Measurements from ENCODE around the gene SERINC2. TPM values are rescaled to one million over a fixed set of nuclear protein-coding genes. Genes with fewer than 3 reads are reported as not detected.

SERINC2 gene
- total and polyA plus RNA-seq, 9 donors: 0.25 to 15.2 (median 1.5) TPM; not detected in 1

- no peak for DNase-seq
- WGBS, 3 donors: 76 to 90% (median 84%) methylated on average over 11 of the region's 11 CpGs
- intact Hi-C loops (cut with DNase I): no loop called here
- H3K36me3 ChIP-seq: no peaks in the 10 kb centered on the region
- no peak overlapping the region for H3K4me3 ChIP-seq
- no peaks in the 10 kb centered on the region for H3K9me3 ChIP-seq
- H3K27me3 ChIP-seq: no peaks in the 10 kb centered on the region
- H3K4me1 ChIP-seq (ENCODE audit: insufficient read depth): no peaks in the 10 kb centered on the region
- no peak overlapping the region for H3K27ac ChIP-seq
- TF ChIP-seq EP300 (IDR thresholded peaks at IDR 0.05) (no peak), POLR2A (IDR thresholded peaks at IDR 0.05) (no peak), CTCF (IDR thresholded peaks at IDR 0.05) (no peak)
Observed at GRCh38 chr1:31437433-31438037, 24.5 kb downstream of the SERINC2 start.

- intact Hi-C loops (cut with DNase I): no loop called here
- Histone ChIP-seq H3K4me3 (no peak overlapping the region), H3K36me3 (no peaks in the 10 kb centered on the region), H3K27ac (no peak overlapping the region), H3K9me3 (no peaks in the 10 kb centered on the region), H3K4me1 (ENCODE audit: insufficient read depth) (no peaks in the 10 kb centered on the region), H3K27me3 (no peaks in the 10 kb centered on the region)
- TF ChIP-seq EP300 (IDR thresholded peaks at IDR 0.05) (no peak), POLR2A (IDR thresholded peaks at IDR 0.05) (no peak), CTCF (IDR thresholded peaks at IDR 0.05) (no peak)
- DNase-seq: no peak
- 72 to 83% (median 80%) methylated on average over 3 of the region's 3 CpGs for WGBS, 3 donors
Observed at GRCh38 chr1:31439276-31439675, 26.3 kb downstream of the SERINC2 start.

- H3K27me3 ChIP-seq: no peaks in the 10 kb centered on the region
- H3K4me1 ChIP-seq (ENCODE audit: insufficient read depth): no peaks in the 10 kb centered on the region
- TF ChIP-seq POLR2A (IDR thresholded peaks at IDR 0.05) (no peak), EP300 (IDR thresholded peaks at IDR 0.05) (no peak), CTCF (IDR thresholded peaks at IDR 0.05) (no peak)
- intact Hi-C loops (cut with DNase I): no loop called here
- no peak overlapping the region for H3K27ac ChIP-seq
- H3K9me3 ChIP-seq: no peaks in the 10 kb centered on the region
- WGBS, 3 donors: 60 to 74% (median 65%) methylated on average over 3 of the region's 3 CpGs
- no peak overlapping the region for H3K4me3 ChIP-seq
- DNase-seq: no peak
- no peaks in the 10 kb centered on the region for H3K36me3 ChIP-seq
Observed at GRCh38 chr1:31441073-31441472, 28.1 kb downstream of the SERINC2 start.

DNA sequence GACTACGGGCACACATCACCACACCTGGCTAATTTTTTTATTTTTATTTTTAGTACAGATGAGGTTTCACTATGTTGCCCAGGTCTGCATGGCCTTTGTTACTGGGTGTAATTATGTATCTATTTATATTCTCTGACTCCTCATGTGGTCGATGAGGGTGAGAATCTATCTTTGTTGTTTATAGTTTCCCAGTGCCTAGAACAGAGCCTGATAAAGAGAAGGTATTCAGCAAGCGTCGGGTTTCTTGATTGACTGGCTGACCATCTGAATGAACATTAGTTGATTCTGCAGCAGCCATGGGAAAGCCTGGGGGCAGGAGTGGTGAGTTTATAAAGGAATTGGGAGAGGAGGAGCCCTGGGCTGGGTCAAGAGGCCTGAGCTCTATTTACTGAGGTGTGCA, 28.5 kb downstream of the SERINC2 start:
- no peaks in the 10 kb centered on the region for H3K4me1 ChIP-seq (ENCODE audit: insufficient read depth)
- H3K4me3 ChIP-seq: no peak overlapping the region
- DNase-seq: no peak
- no peaks in the 10 kb centered on the region for H3K9me3 ChIP-seq
- no peaks in the 10 kb centered on the region for H3K36me3 ChIP-seq
- no peak overlapping the region for H3K27ac ChIP-seq
- 71 to 82% (median 80%) methylated on average over 4 of the region's 4 CpGs for WGBS, 3 donors
- no peaks in the 10 kb centered on the region for H3K27me3 ChIP-seq
- intact Hi-C loops (cut with DNase I): no loop called here
- TF ChIP-seq POLR2A (IDR thresholded peaks at IDR 0.05) (no peak), EP300 (IDR thresholded peaks at IDR 0.05) (no peak), CTCF (IDR thresholded peaks at IDR 0.05) (no peak)
